Left colon (tissue), 2 donors: ENCODE results near the gene PLEKHA4. TPM values are rescaled to one million over a fixed set of nuclear protein-coding genes. Genes with fewer than 3 reads are reported as not detected.
"Not testable (repeated sequence)": the region's sequence is repeated elsewhere in the genome, so short reads cannot be mapped to it uniquely, and the experiment has no call there.

Experiments used
- ATAC-seq: fragments of 200-7000 bp; cut with Tn5 transposase; one replicate; pipeline ENCODE4 v1.9.1; 2020; ENCODE audit warnings: mild to moderate bottlenecking, moderate library complexity
- DNase-seq, 2 donors: peaks; one replicate each; pipeline ENCODE4 v3.0.0-alpha.2; 2020
- intact Hi-C, 2 donors: fragments of 100-400 bp; cut with DNase I in 1 of 2; cut with micrococcal nuclease in 1 of 2; formaldehyde crosslinking; loops; one replicate each; pipeline versions ENCODE4 v1.11.2 to v1.14.0; 2022; cut with DNase I, micrococcal nuclease
- total RNA-seq, 2 donors: library from RNA; stranded (reverse); fragmentation: NEBNext Ultra II Directional; extraction: Animal tissue kit (Norgen Biotek cat#: 25700); gene quantifications; one replicate each; pipeline ENCODE4 v1.2.1, GENCODE V29; 2021
- donor health status: DM: no; HTN: no; CAD: no.
- donor health status: DM: yes; HTN: yes; CAD: no.

The PLEKHA4 gene
- total RNA-seq, 2 donors from 2014 or later = 4.3 to 8.6 TPM

GRCh38 chr19:48793271-48793670, 75.1 kb downstream of the PLEKHA4 start:
- DNase-seq = no peak
- intact Hi-C loops = loop anchor here in 1 of 2 donors (5.0 kb wide), 1 partner anchor 179 kb away; no protein-coding TSS in a partner anchor
- ATAC-seq = no peak

GRCh38 chr19:48787331-48787730, 81.1 kb downstream of the PLEKHA4 start:
- DNase-seq, ATAC-seq: not testable (repeated sequence)
- intact Hi-C loops = loop anchor here (2.0 to 5.0 kb wide), 2 partner anchors 55 kb away; no protein-coding TSS in a partner anchor

Other genes with a start within 250 kb of the PLEKHA4 start
- 1,000 to 10,000 TPM; 1,328 to 1,333 TPM for gene RPL18, start 249.4 kb downstream of the PLEKHA4 start, total RNA-seq
- gene SPHK2, start 249.1 kb downstream of the PLEKHA4 start, total RNA-seq = 10 to 100 TPM; 45.1 to 51.0 TPM
- gene DBP, start 231.2 kb downstream of the PLEKHA4 start, total RNA-seq = 10 to 100 TPM in 1 of 2 donors, 1 to 10 TPM in 1; 6.9 to 14.6 TPM
- 1 to 10 TPM; 1.7 to 4.2 TPM for gene CA11, start 222.4 kb downstream of the PLEKHA4 start, total RNA-seq
- under 1 TPM; 0.49 to 0.53 TPM for gene NTN5, start 195.6 kb downstream of the PLEKHA4 start, total RNA-seq
- 100 to 1,000 TPM in 1 of 2 donors, 10 to 100 TPM in 1; 74.3 to 147 TPM for gene FUT2, start 172.6 kb downstream of the PLEKHA4 start, total RNA-seq
- under 1 TPM; 0.64 to 0.67 TPM for gene MAMSTR, start 148.9 kb downstream of the PLEKHA4 start, total RNA-seq
- gene RASIP1, start 128.0 kb downstream of the PLEKHA4 start, total RNA-seq = 1 to 10 TPM; 2.7 to 2.8 TPM
- gene IZUMO1, start 121.7 kb downstream of the PLEKHA4 start, total RNA-seq = not detected
- gene FUT1, start 116.0 kb downstream of the PLEKHA4 start, total RNA-seq = under 1 TPM; 0.37 to 0.56 TPM
- gene FGF21, start 113.1 kb downstream of the PLEKHA4 start, total RNA-seq = not detected
- gene BCAT2, start 57.6 kb downstream of the PLEKHA4 start, total RNA-seq = 10 to 100 TPM; 57.5 to 78.0 TPM
- 1 to 10 TPM; 3.3 to 4.6 TPM for gene HSD17B14, start 32.1 kb downstream of the PLEKHA4 start, total RNA-seq
- 10 to 100 TPM; 39.4 to 40.4 TPM for gene PPP1R15A, start 3.8 kb upstream of the PLEKHA4 start, total RNA-seq
- gene TULP2, start 30.1 kb upstream of the PLEKHA4 start, total RNA-seq = not detected
- 100 to 1,000 TPM; 207 to 210 TPM for gene NUCB1, start 31.7 kb upstream of the PLEKHA4 start, total RNA-seq
- gene DHDH, start 65.1 kb upstream of the PLEKHA4 start, total RNA-seq = under 1 TPM in 1 of 2 donors, not detected in 1; 0.56 TPM
- gene BAX, start 86.3 kb upstream of the PLEKHA4 start, total RNA-seq = 100 to 1,000 TPM; 128 to 174 TPM
- gene FTL, start 96.7 kb upstream of the PLEKHA4 start, total RNA-seq = 1,000 to 10,000 TPM in 1 of 2 donors, 100 to 1,000 TPM in 1; 931 to 1,901 TPM
- 10 to 100 TPM; 41.4 to 48.6 TPM for gene GYS1, start 124.7 kb upstream of the PLEKHA4 start, total RNA-seq
- gene RUVBL2, start 125.3 kb upstream of the PLEKHA4 start, total RNA-seq = 10 to 100 TPM; 47.9 to 56.7 TPM
- not detected for gene LHB, start 148.5 kb upstream of the PLEKHA4 start, total RNA-seq
- not detected for gene CGB3, start 155.7 kb upstream of the PLEKHA4 start, total RNA-seq
- not detected for gene CGB2, start 163.3 kb upstream of the PLEKHA4 start, total RNA-seq
- gene CGB1, start 168.3 kb upstream of the PLEKHA4 start, total RNA-seq = not detected
- gene CGB5, start 175.2 kb upstream of the PLEKHA4 start, total RNA-seq = not detected
- gene CGB8, start 180.5 kb upstream of the PLEKHA4 start, total RNA-seq = not detected
- not detected for gene CGB7, start 189.1 kb upstream of the PLEKHA4 start, total RNA-seq
- not detected for gene NTF4, start 196.2 kb upstream of the PLEKHA4 start, total RNA-seq
- gene KCNA7, start 204.1 kb upstream of the PLEKHA4 start, total RNA-seq = not detected
- 100 to 1,000 TPM; 138 to 143 TPM for gene SNRNP70, start 216.8 kb upstream of the PLEKHA4 start, total RNA-seq
- gene LIN7B, start 245.8 kb upstream of the PLEKHA4 start, total RNA-seq = 10 to 100 TPM in 1 of 2 donors, 1 to 10 TPM in 1; 8.8 to 11.4 TPM